ENCODE data around the gene SOST.

The SOST gene

GRCh38 chr17:43774304-43775250, 16.0 kb upstream of the SOST start:
- no peak for DNase-seq

- no peak for DNase-seq
These were observed 14.5 kb upstream of the SOST start for GRCh38 chr17:43772877-43773648.

GRCh38 chr17:43771463-43771862, 12.9 kb upstream of the SOST start:
- no peak for DNase-seq

- DNase-seq, result no peak
These were observed 12.4 kb upstream of the SOST start for GRCh38 chr17:43770957-43771356.

- DNase-seq, result no peak
These were observed 11.3 kb upstream of the SOST start for GRCh38 chr17:43769859-43770258.

GRCh38 chr17:43769426-43769825, 10.8 kb upstream of the SOST start:
- DNase-seq, result no peak

GRCh38 chr17:43768943-43769342, 10.4 kb upstream of the SOST start:
- DNase-seq, result no peak

- DNase-seq, result no peak
These were observed 9.8 kb upstream of the SOST start for GRCh38 chr17:43768382-43768781.

GRCh38 chr17:43767713-43768059, 9.1 kb upstream of the SOST start:
- DNase-seq, result no peak

GRCh38 chr17:43767053-43767712, 8.6 kb upstream of the SOST start:
- no peak for DNase-seq

- peak; percentile 38 for DNase-seq
These were observed 7.9 kb upstream of the SOST start for GRCh38 chr17:43766413-43767052.

GRCh38 chr17:43760254-43760852, 1.8 kb upstream of the SOST start:
- DNase-seq, result peak; percentile 93

GRCh38 chr17:43759836-43760235, 1.2 kb upstream of the SOST start:
- no peak for DNase-seq

GRCh38 chr17:43758086-43758485, 505 bp downstream of the SOST start:
- DNase-seq, result no peak

- no peak for DNase-seq
These were observed 1.4 kb downstream of the SOST start for GRCh38 chr17:43757171-43757660.

- DNase-seq, result no peak
These were observed 2.4 kb downstream of the SOST start for GRCh38 chr17:43756201-43756600.

GRCh38 chr17:43755389-43755875, 3.2 kb downstream of the SOST start:
- peak; percentile 24 for DNase-seq

- DNase-seq, result no peak
These were observed 3.6 kb downstream of the SOST start for GRCh38 chr17:43754947-43755346.

- peak; percentile 36 for DNase-seq
These were observed 5.0 kb downstream of the SOST start for GRCh38 chr17:43753493-43754129.

- no peak for DNase-seq
These were observed 8.4 kb downstream of the SOST start for GRCh38 chr17:43750153-43750552.

- DNase-seq, result no peak
These were observed 13.1 kb downstream of the SOST start for GRCh38 chr17:43745541-43745940.

- DNase-seq, result no peak
These were observed 17.0 kb downstream of the SOST start for GRCh38 chr17:43741636-43742035.
